H1 (cell line): ENCODE data around the gene ZFAND6. TPM values are rescaled to one million over a fixed set of nuclear protein-coding genes. Genes with fewer than 3 reads are reported as not detected.

Experiments used
- CTCF ChIA-PET: fragments of 300-600 bp; sonication (Branson Sonifier 250); formaldehyde crosslinking; loops from one replicate; lab custom pipeline; 2021; ENCODE audit not compliant: partially characterized antibody; lab: Charles Lee
- POLR2A ChIA-PET: fragments of 300-600 bp; sonication (Branson Sonifier 250); formaldehyde crosslinking; loops from one replicate; lab custom pipeline; 2021; ENCODE audit warnings: inconsistent platforms; ENCODE audit not compliant: partially characterized antibody; lab: Charles Lee
- DNase-seq, 2 experiments: peaks; one replicate each; pipeline versions ENCODE4 v3.0.0 to v3.0.0-alpha.2; 2010 to 2022; ENCODE audit warnings: low spot score in 2 of 2, low read depth in 1 of 2, mixed read lengths in 1 of 2
- FAIRE-seq: peaks from 2 replicates; lab custom pipeline; 2011; peaks lifted over from hg19 to GRCh38; lab: Jason Lieb, UNC
- H2AFZ ChIP-seq: 2 replicates; pipeline ENCODE4 v1.8.1; 2012; ENCODE audit warnings: low read length, inconsistent platforms
- H2AK5ac ChIP-seq: 2 replicates; pipeline ENCODE4 v1.6.1; 2013; ENCODE audit warnings: low read depth, low read length
- H2BK120ac ChIP-seq: replicated peaks from 2 replicates; pipeline ENCODE3; 2013; ENCODE audit warnings: low read depth, low read length, inconsistent platforms
- H2BK12ac ChIP-seq: 2 replicates; pipeline ENCODE4 v1.6.1; 2013; ENCODE audit warnings: low read depth, low read length
- H2BK15ac ChIP-seq: 2 replicates; pipeline ENCODE4 v1.6.1; 2013; ENCODE audit warnings: low read length
- H2BK20ac ChIP-seq: 2 replicates; pipeline ENCODE4 v1.6.1; 2013; ENCODE audit warnings: low read length
- H2BK5ac ChIP-seq: 2 replicates; pipeline ENCODE4 v1.6.1; 2013; ENCODE audit warnings: low read depth, low read length
- H3K14ac ChIP-seq: 2 replicates; pipeline ENCODE4 v1.6.1; 2013; ENCODE audit warnings: inconsistent platforms; ENCODE audit not compliant: insufficient read length
- H3K18ac ChIP-seq: 2 replicates; pipeline ENCODE4 v1.6.1; 2013; ENCODE audit warnings: low read length; ENCODE audit errors: extremely low read depth
- H3K23ac ChIP-seq: 2 replicates; pipeline ENCODE4 v1.6.1; 2013; ENCODE audit warnings: inconsistent platforms; ENCODE audit not compliant: insufficient read length
- H3K23me2 ChIP-seq: 2 replicates; pipeline ENCODE4 v1.6.1; 2013; ENCODE audit warnings: low read depth, low read length
- H3K27ac ChIP-seq: 2 replicates; pipeline ENCODE4 v1.6.1; 2011; ENCODE audit warnings: low read depth, low read length, inconsistent platforms
- H3K27me3 ChIP-seq, 4 experiments: replicated peaks in 1 of 4; 1 replicate in 1 of 4; 2 replicates in 3 of 4; pipeline versions ENCODE4 v1.6.1 to v1.8.1; 2011 to 2013; ENCODE audit warnings: low read length in 3 of 4, mild to moderate bottlenecking in 3 of 4, inconsistent platforms in 2 of 4, mixed read lengths in 2 of 4, moderate library complexity in 1 of 4; ENCODE audit not compliant: control insufficient read depth in 3 of 4, insufficient read depth in 3 of 4; ENCODE audit errors: extremely low read depth in 1 of 4
- H3K36me3 ChIP-seq, 4 experiments: 2 replicates each; pipeline versions ENCODE4 v1.6.1 to v1.8.1; 2011 to 2013; ENCODE audit warnings: mild to moderate bottlenecking in 4 of 4, low read length in 3 of 4, moderate library complexity in 2 of 4, control low read depth in 1 of 4, inconsistent platforms in 1 of 4; ENCODE audit not compliant: insufficient read depth in 4 of 4, control insufficient read depth in 2 of 4
- H3K4ac ChIP-seq: replicated peaks from 2 replicates; pipeline ENCODE3; 2013; ENCODE audit warnings: low read length, low read depth, mixed read lengths, inconsistent platforms; ENCODE audit not compliant: insufficient read length
- H3K4me1 ChIP-seq, 4 experiments: replicated peaks in 1 of 4; 1 replicate in 1 of 4; 2 replicates in 3 of 4; pipeline versions ENCODE4 v1.6.1 to v1.8.1; 2011 to 2013; ENCODE audit warnings: low read length in 3 of 4, inconsistent platforms in 2 of 4, mixed read lengths in 1 of 4; ENCODE audit not compliant: insufficient read depth in 4 of 4, control insufficient read depth in 3 of 4
- H3K4me2 ChIP-seq, 2 experiments: 2 replicates each; pipeline versions ENCODE4 v1.6.1 to v1.8.1; 2011 to 2013; ENCODE audit warnings: low read depth in 2 of 2, low read length in 2 of 2, control low read depth in 1 of 2, inconsistent platforms in 1 of 2, mild to moderate bottlenecking in 1 of 2; ENCODE audit not compliant: insufficient read depth in 1 of 2
- H3K4me3 ChIP-seq, 4 experiments: fragments of 200-600, 300-600 bp in 1 of 4; sonication (generic), shearing (Covaris generic), sonication (Bioruptor Twin) in 1 of 4; 2 replicates each; pipeline versions ENCODE4 v1.5.1 to v1.8.1; 2011 to 2016; ENCODE audit warnings: low read length in 4 of 4, low read depth in 3 of 4, control low read depth in 2 of 4, inconsistent platforms in 2 of 4, mild to moderate bottlenecking in 2 of 4, mixed read lengths in 1 of 4, moderate library complexity in 1 of 4; ENCODE audit not compliant: insufficient read depth in 2 of 4; ENCODE audit errors: extremely low read depth in 1 of 4
- H3K56ac ChIP-seq: replicated peaks from 2 replicates; pipeline ENCODE3; 2013; ENCODE audit warnings: low read depth, mild to moderate bottlenecking, mixed read lengths, low read length, inconsistent platforms; ENCODE audit not compliant: insufficient read length
- H3K79me1 ChIP-seq: 2 replicates; pipeline ENCODE4 v1.6.1; 2013; ENCODE audit warnings: low read depth, low read length, control low read depth
- H3K79me2 ChIP-seq, 2 experiments: 2 replicates each; pipeline versions ENCODE4 v1.6.1 to v1.8.1; 2012 to 2013; ENCODE audit warnings: low read length in 2 of 2, mild to moderate bottlenecking in 2 of 2, inconsistent platforms in 1 of 2; ENCODE audit not compliant: insufficient read depth in 2 of 2, control insufficient read depth in 1 of 2
- H3K9ac ChIP-seq, 4 experiments: replicated peaks in 1 of 4; 1 replicate in 1 of 4; 2 replicates in 3 of 4; pipeline versions ENCODE4 v1.6.1 to v1.8.1; 2011 to 2013; ENCODE audit warnings: low read depth in 3 of 4, low read length in 3 of 4, control low read depth in 2 of 4, mild to moderate bottlenecking in 2 of 4, moderate library complexity in 2 of 4, inconsistent platforms in 1 of 4; ENCODE audit errors: extremely low read depth in 1 of 4
- H3K9me3 ChIP-seq, 2 experiments: 2 replicates each; pipeline versions ENCODE4 v1.6.1 to v1.8.1; 2012 to 2013; ENCODE audit warnings: mild to moderate bottlenecking in 2 of 2, moderate library complexity in 2 of 2, control low read depth in 1 of 2, inconsistent platforms in 1 of 2, low read depth in 1 of 2, low read length in 1 of 2, mixed read lengths in 1 of 2; ENCODE audit not compliant: insufficient read depth in 2 of 2
- H4K20me1 ChIP-seq, 2 experiments: replicated peaks in 1 of 2; 2 replicates each; pipeline versions ENCODE3 to v1.8.1; 2011 to 2013; ENCODE audit warnings: inconsistent platforms in 2 of 2, low read length in 2 of 2, mild to moderate bottlenecking in 1 of 2; ENCODE audit not compliant: insufficient read depth in 2 of 2, control insufficient read depth in 1 of 2
- H4K5ac ChIP-seq: 2 replicates; pipeline ENCODE4 v1.6.1; 2013; ENCODE audit warnings: low read length, low read depth, mixed read lengths, inconsistent platforms; ENCODE audit not compliant: insufficient read length
- H4K8ac ChIP-seq: 2 replicates; pipeline ENCODE4 v1.8.0; 2013; ENCODE audit warnings: mild to moderate bottlenecking, moderate library complexity, low read length, inconsistent platforms; ENCODE audit not compliant: insufficient read depth; ENCODE audit errors: extremely low read depth
- H4K91ac ChIP-seq: replicated peaks from 2 replicates; pipeline ENCODE3; 2013; ENCODE audit warnings: low read length, mixed read lengths, inconsistent platforms; ENCODE audit not compliant: insufficient read length
- KDM1A ChIP-seq: fragments of 200-600, 300-600 bp; sonication (generic); IDR thresholded peaks from 2 replicates; pipeline ENCODE4 v1.7.1; 2016; ENCODE audit warnings: mild to moderate bottlenecking, low read length, borderline replicate concordance
- PHF8 ChIP-seq: fragments of 200-600 bp; sonication (generic); conservative IDR thresholded peaks from 2 replicates; pipeline ENCODE4 v1.7.1; 2012; ENCODE audit warnings: low read depth, mild to moderate bottlenecking, inconsistent platforms, low read length, moderate library complexity
- RFX5 ChIP-seq: IDR thresholded peaks from 2 replicates; pipeline ENCODE4 v1.6.1; 2011; ENCODE audit warnings: low read depth, low read length, improper control_type of control experiment, borderline replicate concordance
- SRF ChIP-seq: IDR thresholded peaks from 2 replicates; pipeline ENCODE4 v1.6.1; 2011; ENCODE audit warnings: mild to moderate bottlenecking, low read depth, low read length, moderate library complexity
- WGBS, 2 experiments: shearing (Covaris generic) in 1 of 2; methylation state at CpG; one replicate each; pipeline versions ENCODE4 v1.1.6 to v1.1.7; 2013 to 2015; ENCODE audit warnings: low lambda C conversion rate in 2 of 2, mixed read lengths in 2 of 2, inconsistent platforms in 1 of 2, low coverage in 1 of 2, missing lambda C conversion rate in 1 of 2; ENCODE audit not compliant: insufficient replicate concordance in 2 of 2, insufficient coverage in 1 of 2, insufficient read length in 1 of 2; ENCODE audit errors: extremely low coverage in 1 of 2, missing lambda C conversion rate in 1 of 2; 5-methylcytosine and 5-hydroxymethylcytosine counted together
- polyA plus RNA-seq, 7 experiments: library from polyadenylated mRNA; depleted of rRNA in 3 of 7; stranded (reverse) in 5 of 7; unstranded in 2 of 7; fragments of >200 nt in 5 of 7; fragments of 200-250 nt in 2 of 7; gene quantifications; 1 replicate in 5 of 7; 2 replicates in 1 of 7; 4 replicates in 1 of 7; pipeline versions ENCODE4 v1.2.1 to v1.2.3, GENCODE V29; 2011 to 2013; ENCODE audit warnings: missing spikeins in 2 of 7, mixed read lengths in 2 of 7
- total RNA-seq: library from RNA; stranded (reverse); fragmentation: NEBNext Ultra II Directional; extraction: Animal tissue kit (Norgen Biotek cat#: 25700); gene quantifications from 2 replicates; pipeline ENCODE4 v1.2.1, GENCODE V29; 2021
- TF ChIP-seq, protein P1 (sequence below), 3 experiments: IDR thresholded peaks; 1 replicate in 2 of 3; 2 replicates in 1 of 3; pipeline versions ENCODE4 v1.5.1 to v1.6.1; 2011; ENCODE audit warnings: low read length in 3 of 3, mild to moderate bottlenecking in 3 of 3, inconsistent platforms in 2 of 3, low read depth in 1 of 3, moderate library complexity in 1 of 3; ENCODE audit not compliant: insufficient read depth in 1 of 3; ENCODE audit errors: control extremely low read depth in 1 of 3
- TF ChIP-seq, protein P2 (sequence below): IDR thresholded peaks from 2 replicates; pipeline ENCODE4 v1.6.1; 2012; ENCODE audit warnings: inconsistent platforms

The ZFAND6 gene
- total and polyA plus RNA-seq, 2 of the 8 experiments (the other 6 are each of a cell fraction or from before 2014, with no cell fraction given) = 136 to 237 TPM

DNA sequence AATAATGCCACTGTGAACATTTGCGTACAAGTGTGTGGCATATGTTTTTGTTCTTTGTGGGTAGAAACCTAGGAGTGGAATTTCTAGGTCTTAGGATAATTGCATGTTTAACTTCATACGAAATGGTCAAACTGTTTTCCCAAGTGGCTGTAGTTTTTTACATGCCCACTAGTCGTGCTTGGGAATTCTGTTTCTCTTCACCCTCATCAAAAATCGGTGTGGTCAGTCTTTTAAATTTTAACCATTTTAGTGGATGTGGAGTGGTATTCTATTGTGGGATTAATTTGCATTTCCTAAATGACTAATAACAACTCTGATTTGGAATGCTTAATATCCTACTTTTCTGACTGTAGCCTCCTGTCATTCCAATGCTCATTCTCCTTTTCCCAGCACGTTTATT, 27.6 kb downstream of the ZFAND6 start:
- no peak overlapping the region for H2BK15ac ChIP-seq
- no peak for TF ChIP-seq SRF
- TF ChIP-seq, protein P1, sequence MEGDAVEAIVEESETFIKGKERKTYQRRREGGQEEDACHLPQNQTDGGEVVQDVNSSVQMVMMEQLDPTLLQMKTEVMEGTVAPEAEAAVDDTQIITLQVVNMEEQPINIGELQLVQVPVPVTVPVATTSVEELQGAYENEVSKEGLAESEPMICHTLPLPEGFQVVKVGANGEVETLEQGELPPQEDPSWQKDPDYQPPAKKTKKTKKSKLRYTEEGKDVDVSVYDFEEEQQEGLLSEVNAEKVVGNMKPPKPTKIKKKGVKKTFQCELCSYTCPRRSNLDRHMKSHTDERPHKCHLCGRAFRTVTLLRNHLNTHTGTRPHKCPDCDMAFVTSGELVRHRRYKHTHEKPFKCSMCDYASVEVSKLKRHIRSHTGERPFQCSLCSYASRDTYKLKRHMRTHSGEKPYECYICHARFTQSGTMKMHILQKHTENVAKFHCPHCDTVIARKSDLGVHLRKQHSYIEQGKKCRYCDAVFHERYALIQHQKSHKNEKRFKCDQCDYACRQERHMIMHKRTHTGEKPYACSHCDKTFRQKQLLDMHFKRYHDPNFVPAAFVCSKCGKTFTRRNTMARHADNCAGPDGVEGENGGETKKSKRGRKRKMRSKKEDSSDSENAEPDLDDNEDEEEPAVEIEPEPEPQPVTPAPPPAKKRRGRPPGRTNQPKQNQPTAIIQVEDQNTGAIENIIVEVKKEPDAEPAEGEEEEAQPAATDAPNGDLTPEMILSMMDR (IDR thresholded peaks at IDR 0.05; ENCODE audit: control extremely low read depth in 1 of 3, insufficient read depth in 1 of 3, low read depth in 1 of 3, low read length in 3 of 3) = peak in 1 of 3 experiments; percentile 25; a peak in 1 of 4 replicates
- TF ChIP-seq RFX5 = no peak
- no peak for TF ChIP-seq PHF8
- TF ChIP-seq, protein P2, sequence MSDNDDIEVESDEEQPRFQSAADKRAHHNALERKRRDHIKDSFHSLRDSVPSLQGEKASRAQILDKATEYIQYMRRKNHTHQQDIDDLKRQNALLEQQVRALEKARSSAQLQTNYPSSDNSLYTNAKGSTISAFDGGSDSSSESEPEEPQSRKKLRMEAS = no peak
- TF ChIP-seq KDM1A = no peak
- no peaks in the 10 kb centered on the region for H3K23me2 ChIP-seq
- DNase-seq (no peak), FAIRE-seq (no peak)
- H4K91ac ChIP-seq = no peak overlapping the region
- H2AFZ ChIP-seq = no peak overlapping the region
- no peak overlapping the region for H3K18ac ChIP-seq
- H3K27me3 ChIP-seq = no peaks in the 10 kb centered on the region
- no peak overlapping the region for H2BK120ac ChIP-seq
- no peaks in the 10 kb centered on the region; a peak in 1 of 7 replicates for H3K4me1 ChIP-seq
- H2BK20ac ChIP-seq = no peak overlapping the region
- H3K4ac ChIP-seq = no peak overlapping the region
- ChIA-PET CTCF (interaction anchor here (0.7 to 4.6 kb wide), 4 partner anchors 9 to 25 kb away, joined by 3 to 20 read pairs (median 6); no protein-coding TSS in a partner anchor), POLR2A (no interaction called here)
- no peak overlapping the region for H3K9ac ChIP-seq
- peaks cover 12 to 18% of the 10 kb centered on the region in 2 experiments for H4K20me1 ChIP-seq
- H4K8ac ChIP-seq = no peak overlapping the region
- H2BK12ac ChIP-seq = no peak overlapping the region
- H3K9me3 ChIP-seq = no peaks in the 10 kb centered on the region
- H3K23ac ChIP-seq = no peak overlapping the region
- peaks cover 2% of the 10 kb centered on the region; the same call in 1 of the 2 replicates for H3K79me1 ChIP-seq
- no peaks in the 10 kb centered on the region; a peak in 1 of 8 replicates for H3K36me3 ChIP-seq
- H3K56ac ChIP-seq = no peak overlapping the region
- H3K27ac ChIP-seq = no peak overlapping the region
- no peak overlapping the region for H3K4me3 ChIP-seq
- H3K4me2 ChIP-seq = no peak overlapping the region
- H3K14ac ChIP-seq = no peak overlapping the region
- H3K79me2 ChIP-seq = peaks cover 6 to 96% of the 10 kb centered on the region in 2 experiments
- H4K5ac ChIP-seq = no peak overlapping the region
- WGBS, 2 experiments = 72% methylated on average over 5 of the region's 5 CpGs; no CpG with 5 or more reads in 1 of the 2 experiments
- no peak overlapping the region for H2BK5ac ChIP-seq
- no peak overlapping the region for H2AK5ac ChIP-seq
